ENCODE results near the gene LRRC71.

- TF ChIP-seq CTCF (IDR thresholded peaks at IDR 0.05) = no peak
- no peak for TF ChIP-seq NFYB (CRISPR knock-in tag; conservative IDR thresholded peaks at IDR 0.05; ENCODE audit: low read depth)
- TF ChIP-seq, protein P1, sequence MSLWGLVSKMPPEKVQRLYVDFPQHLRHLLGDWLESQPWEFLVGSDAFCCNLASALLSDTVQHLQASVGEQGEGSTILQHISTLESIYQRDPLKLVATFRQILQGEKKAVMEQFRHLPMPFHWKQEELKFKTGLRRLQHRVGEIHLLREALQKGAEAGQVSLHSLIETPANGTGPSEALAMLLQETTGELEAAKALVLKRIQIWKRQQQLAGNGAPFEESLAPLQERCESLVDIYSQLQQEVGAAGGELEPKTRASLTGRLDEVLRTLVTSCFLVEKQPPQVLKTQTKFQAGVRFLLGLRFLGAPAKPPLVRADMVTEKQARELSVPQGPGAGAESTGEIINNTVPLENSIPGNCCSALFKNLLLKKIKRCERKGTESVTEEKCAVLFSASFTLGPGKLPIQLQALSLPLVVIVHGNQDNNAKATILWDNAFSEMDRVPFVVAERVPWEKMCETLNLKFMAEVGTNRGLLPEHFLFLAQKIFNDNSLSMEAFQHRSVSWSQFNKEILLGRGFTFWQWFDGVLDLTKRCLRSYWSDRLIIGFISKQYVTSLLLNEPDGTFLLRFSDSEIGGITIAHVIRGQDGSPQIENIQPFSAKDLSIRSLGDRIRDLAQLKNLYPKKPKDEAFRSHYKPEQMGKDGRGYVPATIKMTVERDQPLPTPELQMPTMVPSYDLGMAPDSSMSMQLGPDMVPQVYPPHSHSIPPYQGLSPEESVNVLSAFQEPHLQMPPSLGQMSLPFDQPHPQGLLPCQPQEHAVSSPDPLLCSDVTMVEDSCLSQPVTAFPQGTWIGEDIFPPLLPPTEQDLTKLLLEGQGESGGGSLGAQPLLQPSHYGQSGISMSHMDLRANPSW (CRISPR knock-in tag; conservative IDR thresholded peaks at IDR 0.05; ENCODE audit: low read depth) = no peak
- no peak for TF ChIP-seq SP1 (CRISPR knock-in tag; conservative IDR thresholded peaks at IDR 0.05)
- TF ChIP-seq, protein P2, sequence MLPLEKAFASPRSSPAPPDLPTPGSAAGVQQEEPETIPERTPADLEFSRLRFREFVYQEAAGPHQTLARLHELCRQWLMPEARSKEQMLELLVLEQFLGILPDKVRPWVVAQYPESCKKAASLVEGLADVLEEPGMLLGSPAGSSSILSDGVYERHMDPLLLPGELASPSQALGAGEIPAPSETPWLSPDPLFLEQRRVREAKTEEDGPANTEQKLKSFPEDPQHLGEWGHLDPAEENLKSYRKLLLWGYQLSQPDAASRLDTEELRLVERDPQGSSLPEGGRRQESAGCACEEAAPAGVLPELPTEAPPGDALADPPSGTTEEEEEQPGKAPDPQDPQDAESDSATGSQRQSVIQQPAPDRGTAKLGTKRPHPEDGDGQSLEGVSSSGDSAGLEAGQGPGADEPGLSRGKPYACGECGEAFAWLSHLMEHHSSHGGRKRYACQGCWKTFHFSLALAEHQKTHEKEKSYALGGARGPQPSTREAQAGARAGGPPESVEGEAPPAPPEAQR (CRISPR knock-in tag; IDR thresholded peaks at IDR 0.05) = no peak
- TF ChIP-seq, protein P3, sequence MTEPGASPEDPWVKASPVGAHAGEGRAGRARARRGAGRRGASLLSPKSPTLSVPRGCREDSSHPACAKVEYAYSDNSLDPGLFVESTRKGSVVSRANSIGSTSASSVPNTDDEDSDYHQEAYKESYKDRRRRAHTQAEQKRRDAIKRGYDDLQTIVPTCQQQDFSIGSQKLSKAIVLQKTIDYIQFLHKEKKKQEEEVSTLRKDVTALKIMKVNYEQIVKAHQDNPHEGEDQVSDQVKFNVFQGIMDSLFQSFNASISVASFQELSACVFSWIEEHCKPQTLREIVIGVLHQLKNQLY (CRISPR knock-in tag; IDR thresholded peaks at IDR 0.05) = no peak
These were observed 37.2 kb downstream of the LRRC71 start for GRCh38 chr1:156957634-156958033.
